Thoracic aorta (tissue), 2 donors: ENCODE data around the gene MRTFB. TPM values are rescaled to one million over a fixed set of nuclear protein-coding genes. Genes with fewer than 3 reads are reported as not detected.

Experiments
- ATAC-seq: fragments of 150-250 bp; one replicate; pipeline ENCODE4 v1.8.0; 2017; ENCODE audit warnings: low read depth; ENCODE audit not compliant: insufficient number of reproducible peaks, low FRiP score
- DNase-seq: peaks from one replicate; pipeline ENCODE4 v3.0.0-alpha.2; 2020; ENCODE audit warnings: low spot score
- H3K27ac ChIP-seq, 2 donors: fragments of 200-600 bp; sonication (generic); 1 replicate in 1 of 2; 2 replicates in 1 of 2; pipeline ENCODE4 v1.5.1; 2016; ENCODE audit warnings: mild to moderate bottlenecking in 2 of 2, moderate library complexity in 2 of 2
- H3K27me3 ChIP-seq: fragments of 200-600 bp; sonication (generic); replicated peaks from 2 replicates; pipeline ENCODE4 v1.6.0; 2016; ENCODE audit warnings: mild to moderate bottlenecking; ENCODE audit not compliant: insufficient read depth
- H3K36me3 ChIP-seq: fragments of 200-600 bp; sonication (generic); one replicate; pipeline ENCODE4 v1.5.1; 2016
- H3K4me1 ChIP-seq, 2 donors: fragments of 200-600 bp; sonication (generic); 1 replicate in 1 of 2; 2 replicates in 1 of 2; pipeline versions ENCODE4 v1.5.1 to v1.6.0; 2016; ENCODE audit warnings: low read depth in 2 of 2, mild to moderate bottlenecking in 1 of 2; ENCODE audit not compliant: control insufficient read depth in 1 of 2
- H3K4me3 ChIP-seq: fragments of 200-600 bp; sonication (generic); 2 replicates; pipeline ENCODE4 v1.5.1; 2016; ENCODE audit warnings: mild to moderate bottlenecking
- H3K9me3 ChIP-seq: fragments of 200-600 bp; sonication (generic); 2 replicates; pipeline ENCODE4 v1.5.1; 2016
- total RNA-seq, 2 donors: library from RNA; depleted of rRNA; stranded (reverse); fragments of >200 nt; gene quantifications; one replicate each; pipeline versions ENCODE4 v1.1.0 to v1.2.3, GENCODE V29; 2016
- TF ChIP-seq, protein P1 (sequence below): fragments of 200-600 bp; sonication (generic); IDR thresholded peaks from one replicate; pipeline ENCODE4 v1.5.1; 2019; ENCODE audit warnings: antibody characterized with exemption

MRTFB gene
- total RNA-seq, 2 donors from 2014 or later = 38.0 to 73.8 TPM

DNA sequence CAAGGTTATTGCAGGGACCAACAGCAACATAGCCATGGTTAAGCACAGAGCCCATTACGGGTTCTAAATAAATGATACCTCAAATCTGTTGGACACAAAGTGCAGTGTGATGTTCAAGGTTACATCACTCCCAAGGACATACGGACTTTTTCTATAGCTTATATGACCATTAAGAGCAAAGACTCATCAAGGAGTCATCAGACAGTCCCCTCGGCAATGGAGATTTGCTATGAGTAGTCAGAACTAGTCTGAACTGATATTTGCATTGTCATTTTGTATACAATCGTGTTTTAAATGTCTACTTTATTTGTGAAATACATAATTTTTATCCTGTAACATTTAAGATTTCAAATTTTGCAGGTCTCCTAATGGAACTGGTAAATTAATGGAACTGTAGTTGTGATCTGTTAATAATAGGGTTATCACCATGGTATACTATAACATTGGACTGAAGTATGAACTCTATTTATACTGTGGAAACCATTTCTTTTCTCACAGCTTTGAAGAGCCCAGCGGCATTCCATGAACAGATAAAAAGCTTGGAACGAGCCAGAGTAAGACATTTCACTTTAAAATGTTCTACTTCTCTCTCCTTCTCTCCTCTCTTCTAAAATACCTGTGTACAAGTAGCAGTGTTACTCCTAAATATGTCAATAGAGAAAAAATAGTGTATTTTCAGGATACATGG, 140.9 kb downstream of the MRTFB start:
- no peak for ATAC-seq
- no peaks in the 10 kb centered on the region for H3K9me3 ChIP-seq
- TF ChIP-seq, protein P1, sequence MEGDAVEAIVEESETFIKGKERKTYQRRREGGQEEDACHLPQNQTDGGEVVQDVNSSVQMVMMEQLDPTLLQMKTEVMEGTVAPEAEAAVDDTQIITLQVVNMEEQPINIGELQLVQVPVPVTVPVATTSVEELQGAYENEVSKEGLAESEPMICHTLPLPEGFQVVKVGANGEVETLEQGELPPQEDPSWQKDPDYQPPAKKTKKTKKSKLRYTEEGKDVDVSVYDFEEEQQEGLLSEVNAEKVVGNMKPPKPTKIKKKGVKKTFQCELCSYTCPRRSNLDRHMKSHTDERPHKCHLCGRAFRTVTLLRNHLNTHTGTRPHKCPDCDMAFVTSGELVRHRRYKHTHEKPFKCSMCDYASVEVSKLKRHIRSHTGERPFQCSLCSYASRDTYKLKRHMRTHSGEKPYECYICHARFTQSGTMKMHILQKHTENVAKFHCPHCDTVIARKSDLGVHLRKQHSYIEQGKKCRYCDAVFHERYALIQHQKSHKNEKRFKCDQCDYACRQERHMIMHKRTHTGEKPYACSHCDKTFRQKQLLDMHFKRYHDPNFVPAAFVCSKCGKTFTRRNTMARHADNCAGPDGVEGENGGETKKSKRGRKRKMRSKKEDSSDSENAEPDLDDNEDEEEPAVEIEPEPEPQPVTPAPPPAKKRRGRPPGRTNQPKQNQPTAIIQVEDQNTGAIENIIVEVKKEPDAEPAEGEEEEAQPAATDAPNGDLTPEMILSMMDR = no peak

GRCh38 chr16:14215941-14216340, 144.8 kb downstream of the MRTFB start:
- no peaks in the 10 kb centered on the region for H3K4me1 ChIP-seq
- TF ChIP-seq, protein P1 = no peak
- no peaks in the 10 kb centered on the region for H3K9me3 ChIP-seq
- ATAC-seq = no peak
- DNase-seq = no peak
- no peaks in the 10 kb centered on the region for H3K27me3 ChIP-seq
- H3K4me3 ChIP-seq = no peak overlapping the region
- H3K36me3 ChIP-seq = peaks cover 4% of the 10 kb centered on the region
- no peak overlapping the region for H3K27ac ChIP-seq

More for the DNA sequence above, 140.9 kb downstream of the MRTFB start:
- Histone ChIP-seq H3K4me3 (no peak overlapping the region), H3K27ac (no peak overlapping the region), H3K27me3 (no peaks in the 10 kb centered on the region), H3K4me1 (no peaks in the 10 kb centered on the region), H3K36me3 (no peaks in the 10 kb centered on the region)
- DNase-seq = no peak

- Histone ChIP-seq H3K27ac (no peak overlapping the region), H3K27me3 (no peaks in the 10 kb centered on the region), H3K9me3 (no peaks in the 10 kb centered on the region), H3K4me3 (no peak overlapping the region), H3K36me3 (peaks cover 4% of the 10 kb centered on the region), H3K4me1 (no peaks in the 10 kb centered on the region)
- TF ChIP-seq, protein P1 = no peak
- no peak for DNase-seq
- no peak for ATAC-seq
Observed at GRCh38 chr16:14219983-14220382, 148.9 kb downstream of the MRTFB start.

- Histone ChIP-seq H3K9me3 (no peaks in the 10 kb centered on the region), H3K36me3 (peaks cover 4% of the 10 kb centered on the region), H3K4me1 (no peaks in the 10 kb centered on the region), H3K27me3 (no peaks in the 10 kb centered on the region), H3K4me3 (no peak overlapping the region), H3K27ac (no peak overlapping the region)
- TF ChIP-seq, protein P1 = no peak
- ATAC-seq (no peak), DNase-seq (no peak)
Observed at GRCh38 chr16:14223632-14224031, 152.5 kb downstream of the MRTFB start.

DNA sequence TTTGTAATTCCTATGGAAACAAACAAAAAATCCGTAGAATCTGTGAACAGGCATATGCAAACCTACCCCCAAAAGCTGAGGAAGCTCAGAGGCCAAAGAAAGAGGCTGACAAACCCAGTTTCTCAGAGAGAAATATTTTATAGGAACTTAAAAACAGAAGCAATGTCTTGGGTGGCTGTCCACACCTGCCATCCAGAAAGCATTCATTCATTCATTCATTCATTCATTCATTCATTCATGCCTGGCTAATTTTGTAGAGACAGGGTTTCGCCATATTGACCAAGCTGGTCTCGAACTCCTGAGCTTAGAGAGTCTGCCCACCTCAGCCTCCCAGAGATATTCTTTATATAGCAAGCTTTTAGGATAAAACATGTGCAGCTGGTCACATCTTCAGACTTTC, 154.3 kb downstream of the MRTFB start:
- DNase-seq (no peak), ATAC-seq (no peak)
- H3K4me1 ChIP-seq = no peaks in the 10 kb centered on the region
- H3K27ac ChIP-seq = no peak overlapping the region
- TF ChIP-seq, protein P1 = no peak
- H3K4me3 ChIP-seq = no peak overlapping the region
- no peaks in the 10 kb centered on the region for H3K9me3 ChIP-seq
- H3K36me3 ChIP-seq = no peaks in the 10 kb centered on the region
- no peaks in the 10 kb centered on the region for H3K27me3 ChIP-seq
